SKM-1 treated with dmso at 0.1 percent for 144 hours (cell line): ENCODE results near the gene EXOC2.
"Not testable (repeated sequence)": the region's sequence is repeated elsewhere in the genome, so short reads cannot be mapped to it uniquely, and the experiment has no call there.

Source experiments
- DNase-seq: peaks from one replicate; lab custom pipeline; 2025; ENCODE audit not compliant: unreplicated experiment; lab: John Stamatoyannopoulos, UW

The EXOC2 gene

GRCh38 chr6:583635-584034, 109.3 kb downstream of the EXOC2 start:
- DNase-seq: no peak

GRCh38 chr6:583116-583515, 109.8 kb downstream of the EXOC2 start:
- no peak for DNase-seq

DNA sequence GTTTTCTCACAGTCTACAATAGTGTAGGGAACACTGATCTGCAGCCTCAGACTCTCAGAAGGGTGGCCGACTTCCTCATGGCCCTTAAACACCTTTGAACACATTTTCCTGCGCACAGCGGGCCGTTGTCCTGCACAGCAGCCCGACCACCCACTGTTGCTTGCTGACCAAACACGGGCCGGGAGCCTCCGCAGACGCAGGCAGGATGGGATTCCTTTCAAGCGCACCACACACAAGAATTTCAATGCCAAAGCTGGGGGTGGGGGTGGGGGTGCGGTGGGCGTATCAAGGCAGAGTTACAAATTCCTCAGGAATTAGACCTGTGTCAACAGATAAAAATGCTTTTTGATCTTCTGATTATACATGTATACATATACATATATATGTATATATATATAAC, 110.6 kb downstream of the EXOC2 start:
- DNase-seq: no peak

GRCh38 chr6:579339-579738, 113.6 kb downstream of the EXOC2 start:
- DNase-seq: peak; percentile 6

DNA sequence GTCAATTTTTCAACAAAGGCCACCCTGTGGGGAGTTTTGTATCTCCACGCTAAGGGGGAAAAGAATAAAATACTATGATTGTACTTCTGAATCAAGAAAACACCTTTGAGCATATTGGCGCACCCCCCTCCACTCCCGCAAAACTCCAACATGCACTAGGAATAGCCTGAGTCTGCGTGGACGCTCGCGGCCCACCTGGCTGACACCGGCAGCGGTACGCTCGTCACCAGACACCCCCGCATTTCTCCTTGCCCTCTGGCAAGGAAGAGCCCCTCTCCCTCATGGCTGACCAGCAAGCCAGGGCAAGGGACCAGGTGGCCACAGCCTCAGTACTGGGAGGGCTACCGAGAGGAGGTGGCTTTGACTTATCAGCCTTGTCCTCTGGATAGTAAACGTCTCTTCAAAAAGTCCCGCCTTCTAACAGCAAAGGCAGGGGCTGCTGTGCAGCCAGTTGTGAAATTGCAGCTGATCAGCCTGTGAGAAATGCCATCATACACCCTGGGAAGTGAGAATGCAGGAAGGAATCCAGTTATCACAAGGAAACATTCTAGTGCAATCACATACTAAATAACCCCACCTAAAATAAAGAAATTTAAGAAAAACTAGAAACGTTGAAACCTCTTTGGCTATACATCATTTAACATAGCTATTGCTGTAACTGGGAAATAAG, 120.2 kb downstream of the EXOC2 start:
- no peak for DNase-seq

DNA sequence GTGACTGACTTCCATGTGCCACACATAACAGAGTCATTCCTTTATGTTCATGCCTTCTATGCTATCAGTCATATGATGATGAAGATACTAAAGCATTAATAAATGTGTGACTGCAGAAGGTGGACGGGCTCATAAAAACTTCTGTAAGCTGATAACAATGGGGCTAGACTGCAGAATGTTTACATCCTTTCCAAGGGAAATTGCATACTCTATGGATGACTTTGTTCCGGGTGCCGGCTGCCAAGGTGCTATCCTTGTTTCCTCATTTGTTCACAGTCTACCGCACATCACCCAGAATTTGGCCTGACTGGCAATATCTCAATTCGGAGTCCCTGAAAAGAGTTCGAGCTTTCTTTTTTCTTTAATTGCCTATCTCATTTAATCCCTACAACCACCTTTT, 121.0 kb downstream of the EXOC2 start:
- no peak for DNase-seq

GRCh38 chr6:570825-571224, 122.1 kb downstream of the EXOC2 start:
- no peak for DNase-seq

- no peak for DNase-seq
Measured at GRCh38 chr6:568954-569523, 123.9 kb downstream of the EXOC2 start.

DNA sequence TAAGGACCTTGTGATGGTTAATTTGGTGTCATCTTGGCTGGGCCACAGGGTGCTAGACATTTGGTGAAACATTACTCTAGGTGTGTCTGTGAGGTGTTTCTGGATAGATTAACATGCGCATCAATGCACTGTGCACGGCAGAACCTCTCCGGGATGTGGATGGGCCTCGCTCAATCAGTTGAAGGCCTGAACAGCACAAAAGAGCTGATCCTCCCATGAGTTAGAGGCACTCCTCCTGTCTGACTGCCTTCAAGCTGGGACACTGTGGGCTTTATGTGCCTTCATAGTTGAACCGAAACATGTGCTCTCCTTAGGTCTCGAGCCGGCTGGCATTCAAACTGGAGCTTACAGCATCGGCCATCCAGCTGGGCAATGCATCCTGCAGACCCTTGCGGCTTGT, 124.9 kb downstream of the EXOC2 start:
- no peak for DNase-seq

GRCh38 chr6:563863-564262, 129.1 kb downstream of the EXOC2 start:
- DNase-seq: no peak

DNA sequence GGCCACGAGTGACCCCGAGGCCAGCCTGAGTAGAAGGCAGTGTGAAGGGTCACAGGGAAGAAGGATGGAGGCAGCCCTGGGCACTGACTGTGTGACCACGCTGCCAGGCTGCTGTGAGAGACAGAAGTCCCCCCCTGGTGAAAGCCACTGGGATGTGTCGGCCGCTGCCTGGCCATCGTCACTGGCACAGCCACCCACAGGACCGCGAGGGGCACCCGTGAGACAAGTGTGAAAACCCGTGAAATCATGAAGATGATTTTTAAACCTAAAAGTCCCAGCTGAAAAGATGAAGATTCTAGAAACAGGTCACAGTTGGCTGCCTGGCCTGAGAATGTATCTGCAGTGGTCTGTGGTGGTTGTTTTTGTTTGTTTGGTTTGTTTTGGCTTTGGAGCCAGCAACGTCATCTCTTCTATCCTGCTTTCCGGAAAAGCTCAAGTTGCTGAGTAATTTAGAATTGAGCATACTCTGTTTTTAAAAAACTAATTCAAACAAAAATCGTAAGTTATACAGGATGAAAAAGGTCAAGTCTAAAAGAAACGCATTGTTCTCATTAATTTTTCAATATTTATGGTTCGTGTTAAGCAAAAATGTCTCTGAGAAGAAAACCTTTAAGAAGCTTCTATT, 130.8 kb downstream of the EXOC2 start:
- DNase-seq: no peak

DNA sequence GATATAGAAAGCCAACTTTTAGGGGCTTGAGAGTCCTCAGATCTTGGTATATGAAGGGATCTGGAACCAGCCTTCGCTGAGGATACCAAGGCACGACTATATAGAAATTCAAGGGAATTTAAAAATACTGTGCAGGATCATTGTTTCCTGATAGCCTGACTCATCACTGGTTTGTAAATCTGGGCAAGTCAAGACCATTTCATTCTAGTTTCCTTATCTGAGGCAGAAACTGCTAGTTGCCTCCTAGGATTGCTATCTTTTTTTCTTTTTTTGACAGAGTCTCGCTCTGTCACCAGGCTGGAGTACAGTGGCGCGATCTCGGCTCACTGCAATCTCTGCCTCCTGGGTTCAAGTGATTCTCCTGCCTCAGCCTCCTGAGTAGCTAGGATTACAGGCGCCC, 131.6 kb downstream of the EXOC2 start:
- not testable (repeated sequence) for DNase-seq

GRCh38 chr6:558959-559358, 134.0 kb downstream of the EXOC2 start:
- DNase-seq: no peak

DNA sequence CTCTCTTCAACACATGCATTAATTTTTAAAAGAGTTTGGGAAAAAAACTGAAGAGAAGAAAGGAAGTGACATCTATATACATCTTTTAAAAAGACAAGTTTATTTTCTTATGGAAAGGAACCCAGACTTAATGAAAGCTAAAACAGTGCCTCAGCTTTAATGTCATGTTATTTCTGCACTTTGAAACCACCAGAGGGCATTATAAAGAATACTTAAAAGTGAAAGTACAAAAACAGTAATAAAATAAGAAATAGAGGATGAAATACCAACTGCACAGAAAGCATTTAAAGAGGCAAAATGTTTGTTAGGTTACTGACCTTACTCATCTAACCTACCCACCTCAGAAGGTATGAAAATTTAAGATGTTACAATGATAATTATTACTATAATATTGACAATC, 134.8 kb downstream of the EXOC2 start:
- no peak for DNase-seq

DNA sequence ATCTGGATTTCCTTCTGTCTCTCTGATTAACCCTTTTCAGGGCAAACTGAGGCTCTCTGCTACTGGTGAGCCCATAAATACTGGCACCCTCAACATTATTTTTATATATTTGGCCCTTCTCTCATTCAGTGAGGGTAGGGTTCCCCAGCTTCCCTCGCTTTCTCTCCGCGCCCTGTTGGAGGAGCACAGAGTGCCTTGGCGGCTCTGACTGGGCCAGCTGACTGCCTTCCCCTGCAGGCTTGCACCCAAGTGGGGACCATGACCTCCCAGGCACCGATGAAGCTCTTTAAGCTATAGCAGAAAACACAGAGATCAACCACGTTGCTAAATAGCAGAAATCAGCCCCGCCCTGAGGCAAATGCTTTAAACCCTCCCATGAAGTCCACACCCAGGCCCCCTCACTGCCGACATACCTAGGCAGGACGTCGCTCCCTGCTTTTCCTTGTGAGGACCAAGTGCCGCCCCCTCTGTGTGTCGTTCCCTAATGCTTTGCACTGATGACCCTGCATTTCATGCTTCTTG, 141.0 kb downstream of the EXOC2 start:
- no peak for DNase-seq

DNA sequence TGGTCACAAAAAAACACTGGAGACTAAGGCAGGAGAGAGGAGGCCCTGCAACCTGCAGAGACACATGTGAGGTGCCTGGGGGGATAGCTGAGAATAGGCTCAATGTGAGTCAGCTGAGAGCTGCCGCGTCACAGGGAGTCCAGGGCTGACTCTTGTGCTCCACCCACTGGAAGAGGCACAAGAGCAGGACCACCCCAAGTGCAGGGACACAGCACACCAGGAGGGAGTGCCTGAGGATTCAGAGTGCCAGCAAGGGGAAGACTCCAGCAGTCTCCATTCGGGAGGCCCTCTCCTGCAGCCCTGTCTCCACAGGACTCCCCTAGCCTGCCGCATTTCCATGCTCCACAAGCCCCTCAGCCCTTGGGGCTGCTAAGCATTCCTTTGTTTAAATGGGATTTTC, 141.5 kb downstream of the EXOC2 start:
- no peak for DNase-seq

DNA sequence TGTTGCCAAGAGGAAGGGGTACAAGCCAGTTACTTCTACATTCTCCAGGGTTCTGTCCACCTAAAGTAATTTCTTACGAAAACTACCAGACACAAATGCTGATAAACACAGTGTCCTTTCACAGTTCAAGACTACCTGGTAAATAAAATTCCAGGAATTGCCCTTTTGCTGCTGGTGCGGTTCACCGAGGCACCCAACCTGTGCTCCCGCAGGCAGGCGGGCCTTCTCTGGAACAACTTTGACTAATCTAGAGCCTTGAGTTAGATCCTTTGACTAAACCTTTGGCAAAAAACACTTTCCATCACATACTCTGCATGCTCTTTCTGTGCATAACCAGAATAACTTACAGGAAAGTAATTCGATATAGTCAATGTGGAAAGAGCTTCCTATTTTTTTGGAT, 143.0 kb downstream of the EXOC2 start:
- DNase-seq: no peak

- DNase-seq: no peak
Measured at GRCh38 chr6:548517-548916, 144.4 kb downstream of the EXOC2 start.

GRCh38 chr6:548091-548490, 144.8 kb downstream of the EXOC2 start:
- DNase-seq: no peak

GRCh38 chr6:540490-540889, 152.4 kb downstream of the EXOC2 start:
- no peak for DNase-seq

- DNase-seq: no peak
Measured at GRCh38 chr6:537114-537513, 155.8 kb downstream of the EXOC2 start.

DNA sequence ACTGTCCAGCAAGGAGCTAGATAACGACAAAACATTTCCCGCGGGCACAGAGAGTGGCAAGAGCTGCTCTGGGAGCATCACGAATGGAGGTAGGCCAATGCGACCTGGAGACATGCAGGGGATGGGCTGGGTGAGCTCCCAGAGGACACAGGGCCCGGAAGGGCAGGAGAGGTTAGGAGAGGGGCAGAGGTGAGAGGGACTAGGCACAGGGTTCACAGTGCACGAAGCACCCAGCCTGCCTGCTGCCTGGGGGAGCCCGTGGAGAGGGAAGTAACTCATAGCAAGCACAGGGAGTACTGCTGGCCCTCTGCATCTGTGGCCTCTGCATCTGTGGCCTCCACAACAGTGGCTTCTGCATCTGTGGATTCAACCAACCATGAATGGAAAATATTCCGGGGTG, 162.5 kb downstream of the EXOC2 start:
- DNase-seq: no peak

GRCh38 chr6:528989-529388, 163.9 kb downstream of the EXOC2 start:
- DNase-seq: no peak
